Smooth muscle cell of the brain vasculature (primary cell): Measurements from ENCODE around the gene ANKRD13B.

ENCODE experiments used
- DNase-seq: peaks from one replicate; pipeline ENCODE4 v3.0.0-alpha.2; 2012; ENCODE audit warnings: low read depth, low spot score

ANKRD13B gene

GRCh38 chr17:29581583-29582253, 11.2 kb upstream of the ANKRD13B start:
- no peak for DNase-seq

GRCh38 chr17:29582254-29582765, 10.6 kb upstream of the ANKRD13B start:
- no peak for DNase-seq

- DNase-seq, result no peak
Measured at GRCh38 chr17:29582772-29583171, 10.2 kb upstream of the ANKRD13B start.

GRCh38 chr17:29583324-29584248, 9.3 kb upstream of the ANKRD13B start:
- DNase-seq, result no peak

GRCh38 chr17:29584452-29585079, 8.4 kb upstream of the ANKRD13B start:
- DNase-seq, result no peak

GRCh38 chr17:29585080-29585751, 7.7 kb upstream of the ANKRD13B start:
- no peak for DNase-seq

- DNase-seq, result no peak
Measured at GRCh38 chr17:29586676-29587469, 6.1 kb upstream of the ANKRD13B start.

- no peak for DNase-seq
Measured at GRCh38 chr17:29587591-29587990, 5.3 kb upstream of the ANKRD13B start.

GRCh38 chr17:29588017-29588561, 4.8 kb upstream of the ANKRD13B start:
- DNase-seq, result no peak

GRCh38 chr17:29588562-29589411, 4.1 kb upstream of the ANKRD13B start:
- no peak for DNase-seq

- DNase-seq, result no peak
Measured at GRCh38 chr17:29589524-29590410, 3.2 kb upstream of the ANKRD13B start, which contains the start of gene GIT1. GIT1 (minus strand) TSS chr17:29589648; CDS start chr17:29589378, 270 bp downstream.

GRCh38 chr17:29590411-29591145, 2.4 kb upstream of the ANKRD13B start:
- DNase-seq, result no peak

GRCh38 chr17:29591146-29591736, 1.7 kb upstream of the ANKRD13B start:
- DNase-seq, result no peak

- DNase-seq, result no peak
Measured at GRCh38 chr17:29591737-29592608, 959 bp upstream of the ANKRD13B start.

GRCh38 chr17:29593591-29594518, 923 bp downstream of the ANKRD13B start:
- no peak for DNase-seq
